Calu3 (cell line): ENCODE results near the gene CCDC171. TPM values are rescaled to one million over a fixed set of nuclear protein-coding genes. Genes with fewer than 3 reads are reported as not detected.

Experiments used
- BruUV-seq: library from RNA; stranded (reverse); fragments of 400-500 nt; replicated peaks from 2 replicates; lab custom pipeline; 2021; lab: Mats Ljungman, UMichigan
- CTCF ChIA-PET: fragments of 300-600 bp; sonication (Branson Sonifier 250); formaldehyde crosslinking; loops from one replicate; lab custom pipeline; 2022; ENCODE audit warnings: antibody characterized with exemption; lab: Charles Lee
- DNase-seq: peaks from one replicate; pipeline ENCODE4 v3.0.0; 2022
- H3K27ac Mint-ChIP-seq: one replicate; pipeline ENCODE4 v1.8.0; 2022; ENCODE audit warnings: mixed read lengths; ENCODE audit not compliant: unreplicated experiment
- H3K27me3 Mint-ChIP-seq: one replicate; pipeline ENCODE4 v1.8.0; 2022; ENCODE audit warnings: mixed read lengths; ENCODE audit not compliant: unreplicated experiment
- H3K36me3 Mint-ChIP-seq: one replicate; pipeline ENCODE4 v1.8.0; 2022; ENCODE audit warnings: mild to moderate bottlenecking, moderate library complexity, mixed read lengths; ENCODE audit not compliant: insufficient read depth, unreplicated experiment
- H3K4me1 Mint-ChIP-seq: one replicate; pipeline ENCODE4 v1.8.0; 2022; ENCODE audit warnings: mild to moderate bottlenecking, low read depth, mixed read lengths; ENCODE audit not compliant: unreplicated experiment
- H3K4me3 Mint-ChIP-seq: one replicate; pipeline ENCODE4 v1.8.0; 2022; ENCODE audit warnings: mild to moderate bottlenecking, low read depth, moderate library complexity, mixed read lengths; ENCODE audit not compliant: unreplicated experiment
- H3K9me3 Mint-ChIP-seq: one replicate; pipeline ENCODE4 v1.8.0; 2022; ENCODE audit warnings: low read depth, mixed read lengths; ENCODE audit not compliant: unreplicated experiment
- intact Hi-C: fragments of 100-400 bp; cut with micrococcal nuclease; formaldehyde crosslinking; loops from one replicate; pipeline ENCODE4 v1.10.0; 2022; ENCODE audit not compliant: unreplicated experiment
- total RNA-seq: library from RNA; stranded (reverse); gene quantifications from 2 replicates; pipeline ENCODE4 v1.2.3, GENCODE V29; 2022
- TF ChIP-seq, protein P1 (sequence below): fragments of 200-600 bp; IDR thresholded peaks from one replicate; pipeline ENCODE4 v1.8.0; 2022; ENCODE audit warnings: antibody characterized with exemption; ENCODE audit not compliant: unreplicated experiment

Gene CCDC171
- total RNA-seq, 1 experiment from 2014 or later: 2.1 TPM

DNA sequence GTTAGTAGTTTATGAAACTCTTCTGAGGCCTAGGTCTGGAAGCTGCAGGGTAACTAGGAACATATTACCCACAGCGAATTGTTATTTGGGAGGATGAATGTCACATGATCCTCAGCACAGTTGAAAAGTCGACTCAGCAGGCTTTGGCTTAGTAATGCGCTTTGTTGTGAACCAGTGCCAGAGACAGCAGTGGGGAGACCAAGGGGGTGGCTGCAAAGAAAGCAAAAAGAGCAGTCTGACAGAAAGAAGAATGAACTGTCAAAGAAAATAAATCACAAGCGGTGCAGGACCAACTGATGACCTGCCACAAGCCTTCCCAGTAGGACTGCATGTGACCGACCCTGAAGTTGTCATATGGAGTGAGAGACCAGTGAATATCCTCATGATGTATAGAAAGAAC is 170.0 kb downstream of the CCDC171 start:
- H3K27ac Mint-ChIP-seq: no peak overlapping the region
- H3K9me3 Mint-ChIP-seq: no peaks in the 10 kb centered on the region
- BruUV-seq: no TSS peak
- H3K4me3 Mint-ChIP-seq: no peak overlapping the region
- TF ChIP-seq, protein P1, sequence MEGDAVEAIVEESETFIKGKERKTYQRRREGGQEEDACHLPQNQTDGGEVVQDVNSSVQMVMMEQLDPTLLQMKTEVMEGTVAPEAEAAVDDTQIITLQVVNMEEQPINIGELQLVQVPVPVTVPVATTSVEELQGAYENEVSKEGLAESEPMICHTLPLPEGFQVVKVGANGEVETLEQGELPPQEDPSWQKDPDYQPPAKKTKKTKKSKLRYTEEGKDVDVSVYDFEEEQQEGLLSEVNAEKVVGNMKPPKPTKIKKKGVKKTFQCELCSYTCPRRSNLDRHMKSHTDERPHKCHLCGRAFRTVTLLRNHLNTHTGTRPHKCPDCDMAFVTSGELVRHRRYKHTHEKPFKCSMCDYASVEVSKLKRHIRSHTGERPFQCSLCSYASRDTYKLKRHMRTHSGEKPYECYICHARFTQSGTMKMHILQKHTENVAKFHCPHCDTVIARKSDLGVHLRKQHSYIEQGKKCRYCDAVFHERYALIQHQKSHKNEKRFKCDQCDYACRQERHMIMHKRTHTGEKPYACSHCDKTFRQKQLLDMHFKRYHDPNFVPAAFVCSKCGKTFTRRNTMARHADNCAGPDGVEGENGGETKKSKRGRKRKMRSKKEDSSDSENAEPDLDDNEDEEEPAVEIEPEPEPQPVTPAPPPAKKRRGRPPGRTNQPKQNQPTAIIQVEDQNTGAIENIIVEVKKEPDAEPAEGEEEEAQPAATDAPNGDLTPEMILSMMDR: no peak
- no peak for DNase-seq
- H3K36me3 Mint-ChIP-seq: no peaks in the 10 kb centered on the region
- CTCF ChIA-PET: no interaction called here
- H3K27me3 Mint-ChIP-seq: no peaks in the 10 kb centered on the region
- intact Hi-C loops: no loop called here
- no peaks in the 10 kb centered on the region for H3K4me1 Mint-ChIP-seq

- H3K4me3 Mint-ChIP-seq: no peak overlapping the region
- H3K27me3 Mint-ChIP-seq: no peaks in the 10 kb centered on the region
- intact Hi-C loops: no loop called here
- no peaks in the 10 kb centered on the region for H3K4me1 Mint-ChIP-seq
- no peak for DNase-seq
- H3K27ac Mint-ChIP-seq: no peak overlapping the region
- TF ChIP-seq, protein P1: no peak
- CTCF ChIA-PET: no interaction called here
- no TSS peak for BruUV-seq
- no peaks in the 10 kb centered on the region for H3K36me3 Mint-ChIP-seq
- no peaks in the 10 kb centered on the region for H3K9me3 Mint-ChIP-seq
Measured at GRCh38 chr9:15724016-15724415, 171.2 kb downstream of the CCDC171 start.

DNA sequence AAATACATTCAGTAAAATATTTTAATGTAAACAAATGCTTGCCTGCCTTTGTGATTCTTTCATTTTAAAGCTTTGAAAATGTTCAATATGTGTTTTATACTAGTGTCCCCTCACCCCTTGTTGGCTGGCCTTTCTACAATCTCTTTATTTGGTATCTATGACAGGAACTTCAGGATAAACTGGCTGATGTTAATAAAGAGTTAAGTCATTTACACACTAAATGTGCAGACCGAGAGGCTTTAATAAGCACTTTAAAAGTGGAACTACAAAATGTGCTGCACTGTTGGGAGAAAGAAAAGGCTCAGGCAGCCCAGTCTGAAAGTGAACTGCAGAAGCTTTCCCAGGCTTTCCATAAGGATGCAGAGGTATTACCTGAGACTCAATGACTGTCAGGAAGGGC is 171.8 kb downstream of the CCDC171 start:
- H3K36me3 Mint-ChIP-seq: no peaks in the 10 kb centered on the region
- no peaks in the 10 kb centered on the region for H3K9me3 Mint-ChIP-seq
- CTCF ChIA-PET: no interaction called here
- no peak overlapping the region for H3K4me3 Mint-ChIP-seq
- no peaks in the 10 kb centered on the region for H3K4me1 Mint-ChIP-seq
- DNase-seq: no peak
- H3K27me3 Mint-ChIP-seq: no peaks in the 10 kb centered on the region
- no peak overlapping the region for H3K27ac Mint-ChIP-seq
- intact Hi-C loops: no loop called here
- TF ChIP-seq, protein P1: no peak
- BruUV-seq: no TSS peak

- no peak overlapping the region for H3K27ac Mint-ChIP-seq
- intact Hi-C loops: no loop called here
Measured at GRCh38 chr9:15725953-15726352, 173.1 kb downstream of the CCDC171 start.

More at GRCh38 chr9:15725953-15726352, 173.1 kb downstream of the CCDC171 start:
- TF ChIP-seq, protein P1: no peak
- no TSS peak for BruUV-seq
- H3K4me3 Mint-ChIP-seq: no peak overlapping the region
- no peaks in the 10 kb centered on the region for H3K9me3 Mint-ChIP-seq
- no peak for DNase-seq
- CTCF ChIA-PET: no interaction called here
- no peaks in the 10 kb centered on the region for H3K4me1 Mint-ChIP-seq
- H3K36me3 Mint-ChIP-seq: no peaks in the 10 kb centered on the region
- no peaks in the 10 kb centered on the region for H3K27me3 Mint-ChIP-seq
